Astrocyte (in vitro differentiated cells and primary cell): ENCODE data around the gene OR51D1. TPM values are rescaled to one million over a fixed set of nuclear protein-coding genes. Genes with fewer than 3 reads are reported as not detected.

Source experiments
- DNase-seq: peaks from one replicate; pipeline ENCODE4 v3.0.0-alpha.2; 2010; ENCODE audit warnings: low read depth
- FAIRE-seq: peaks from 2 replicates; lab custom pipeline; 2011; peaks lifted over from hg19 to GRCh38; lab: Jason Lieb, UNC
- H2AFZ ChIP-seq: 2 replicates; pipeline ENCODE4 v1.6.0; 2012; ENCODE audit warnings: low read depth, low read length, inconsistent platforms
- H3K27ac ChIP-seq: 2 replicates; pipeline ENCODE4 v1.5.1; 2011; ENCODE audit warnings: low read depth, low read length, inconsistent platforms
- H3K27me3 ChIP-seq: 2 replicates; pipeline ENCODE4 v1.6.0; 2011; ENCODE audit warnings: low read length, inconsistent platforms; ENCODE audit not compliant: insufficient read depth
- H3K36me3 ChIP-seq: 2 replicates; pipeline ENCODE4 v1.5.1; 2011; ENCODE audit warnings: low read length, inconsistent platforms; ENCODE audit not compliant: insufficient read depth
- H3K4me1 ChIP-seq: 2 replicates; pipeline ENCODE4 v1.5.1; 2011; ENCODE audit warnings: low read length, inconsistent platforms; ENCODE audit not compliant: insufficient read depth
- H3K4me2 ChIP-seq: 2 replicates; pipeline ENCODE4 v1.6.0; 2012; ENCODE audit warnings: low read length, inconsistent platforms
- H3K4me3 ChIP-seq: 2 replicates; pipeline ENCODE4 v1.5.1; 2011; ENCODE audit warnings: low read depth, mild to moderate bottlenecking, low read length, inconsistent platforms; ENCODE audit not compliant: insufficient read depth
- H3K79me2 ChIP-seq: 2 replicates; pipeline ENCODE4 v1.6.0; 2012; ENCODE audit warnings: mild to moderate bottlenecking, low read length, inconsistent platforms; ENCODE audit not compliant: insufficient read depth
- H3K9ac ChIP-seq: 2 replicates; pipeline ENCODE4 v1.6.0; 2012; ENCODE audit warnings: mild to moderate bottlenecking, low read length, inconsistent platforms
- H3K9me3 ChIP-seq: 2 replicates; pipeline ENCODE4 v1.5.1; 2012; ENCODE audit warnings: low read depth, mild to moderate bottlenecking, low read length, inconsistent platforms; ENCODE audit not compliant: insufficient read depth
- H4K20me1 ChIP-seq: 2 replicates; pipeline ENCODE4 v1.6.0; 2012; ENCODE audit warnings: low read length, inconsistent platforms; ENCODE audit not compliant: insufficient read depth
- H3K27ac Mint-ChIP-seq: one replicate; pipeline ENCODE4 v1.8.0; 2021; ENCODE audit warnings: mild to moderate bottlenecking, mixed read lengths; ENCODE audit not compliant: unreplicated experiment
- H3K27me3 Mint-ChIP-seq: one replicate; pipeline ENCODE4 v1.8.0; 2021; ENCODE audit warnings: low read depth, mixed read lengths; ENCODE audit not compliant: unreplicated experiment
- H3K36me3 Mint-ChIP-seq: one replicate; pipeline ENCODE4 v1.8.0; 2021; ENCODE audit warnings: low read depth, mixed read lengths; ENCODE audit not compliant: unreplicated experiment
- H3K4me1 Mint-ChIP-seq: one replicate; pipeline ENCODE4 v1.8.0; 2021; ENCODE audit warnings: low read depth, mixed read lengths; ENCODE audit not compliant: unreplicated experiment
- H3K4me3 Mint-ChIP-seq: one replicate; pipeline ENCODE4 v1.8.0; 2021; ENCODE audit warnings: mild to moderate bottlenecking, moderate library complexity, mixed read lengths; ENCODE audit not compliant: unreplicated experiment
- H3K9me3 Mint-ChIP-seq: one replicate; pipeline ENCODE4 v1.8.0; 2021; ENCODE audit warnings: mild to moderate bottlenecking, mixed read lengths; ENCODE audit not compliant: unreplicated experiment
- CTCF ChIP-seq: IDR thresholded peaks from 2 replicates; pipeline ENCODE4 v1.5.1; 2011; ENCODE audit warnings: low read depth, mild to moderate bottlenecking, inconsistent platforms, low read length, moderate library complexity; ENCODE audit not compliant: insufficient read depth
- EZH2 ChIP-seq: IDR thresholded peaks from 2 replicates; pipeline ENCODE4 v1.6.1; 2012; ENCODE audit warnings: mild to moderate bottlenecking, low read length, inconsistent platforms; ENCODE audit not compliant: insufficient read depth
- total RNA-seq: library from RNA; stranded (reverse); gene quantifications from 2 replicates; pipeline ENCODE4 v1.2.1, GENCODE V29; 2021

OR51D1 gene
- total RNA-seq, 1 donor from 2014 or later, result not detected

GRCh38 chr11:4645974-4646373 is 8.7 kb downstream of the OR51D1 start:
- Histone ChIP-seq H3K4me1 (no peaks in the 10 kb centered on the region), H3K27me3 (no peaks in the 10 kb centered on the region), H3K36me3 (no peaks in the 10 kb centered on the region), H3K79me2 (no peaks in the 10 kb centered on the region), H4K20me1 (no peaks in the 10 kb centered on the region), H3K4me2 (no peak overlapping the region), H3K9me3 (no peaks in the 10 kb centered on the region), H3K27ac (no peak overlapping the region), H3K9ac (no peak overlapping the region), H3K4me3 (no peak overlapping the region), H2AFZ (no peak overlapping the region)
- Mint-ChIP-seq H3K9me3 (no peaks in the 10 kb centered on the region), H3K27ac (no peak overlapping the region), H3K27me3 (peaks cover 3% of the 10 kb centered on the region), H3K36me3 (no peaks in the 10 kb centered on the region), H3K4me1 (peaks cover 10% of the 10 kb centered on the region), H3K4me3 (no peak overlapping the region)
- DNase-seq, result no peak
- no peak for FAIRE-seq
- TF ChIP-seq EZH2, result no peak
- no peak for TF ChIP-seq CTCF

- no peak overlapping the region for H3K4me2 ChIP-seq
- no peaks in the 10 kb centered on the region for H3K27me3 ChIP-seq
- no peaks in the 10 kb centered on the region for H3K4me1 ChIP-seq
- DNase-seq (no peak), FAIRE-seq (no peak)
- no peaks in the 10 kb centered on the region for H3K36me3 ChIP-seq
- no peaks in the 10 kb centered on the region for H3K79me2 ChIP-seq
- no peak overlapping the region for H3K9ac ChIP-seq
- Mint-ChIP-seq H3K9me3 (no peaks in the 10 kb centered on the region), H3K4me3 (no peak overlapping the region), H3K36me3 (no peaks in the 10 kb centered on the region), H3K27ac (no peak overlapping the region), H3K27me3 (peaks cover 3% of the 10 kb centered on the region), H3K4me1 (peaks cover under 1% of the 10 kb centered on the region)
- H3K9me3 ChIP-seq, result no peaks in the 10 kb centered on the region
- no peak for TF ChIP-seq CTCF
- TF ChIP-seq EZH2, result no peak
- no peak overlapping the region for H2AFZ ChIP-seq
- H3K4me3 ChIP-seq, result no peak overlapping the region
- no peak overlapping the region for H3K27ac ChIP-seq
- no peaks in the 10 kb centered on the region for H4K20me1 ChIP-seq
Observed at GRCh38 chr11:4647766-4648165, 10.5 kb downstream of the OR51D1 start.

- H4K20me1 ChIP-seq, result no peaks in the 10 kb centered on the region
- H3K79me2 ChIP-seq, result no peaks in the 10 kb centered on the region
- DNase-seq (no peak), FAIRE-seq (no peak)
- H3K4me1 ChIP-seq, result no peaks in the 10 kb centered on the region
- H3K9me3 ChIP-seq, result no peaks in the 10 kb centered on the region
- no peaks in the 10 kb centered on the region for H3K36me3 ChIP-seq
- Mint-ChIP-seq H3K27me3 (no peaks in the 10 kb centered on the region), H3K36me3 (no peaks in the 10 kb centered on the region), H3K9me3 (no peaks in the 10 kb centered on the region), H3K4me1 (peaks cover 9% of the 10 kb centered on the region), H3K4me3 (no peak overlapping the region), H3K27ac (no peak overlapping the region)
- no peak overlapping the region for H3K4me2 ChIP-seq
- H3K27me3 ChIP-seq, result no peaks in the 10 kb centered on the region
- no peak overlapping the region for H3K4me3 ChIP-seq
- H3K27ac ChIP-seq, result no peak overlapping the region
- no peak for TF ChIP-seq EZH2
- no peak for TF ChIP-seq CTCF
- H3K9ac ChIP-seq, result no peak overlapping the region
- no peak overlapping the region for H2AFZ ChIP-seq
Observed at GRCh38 chr11:4654635-4655369, 17.5 kb downstream of the OR51D1 start.
